Duodenal mucosa (tissue), 2 donors: ENCODE measurements around the gene LCP1.

Source experiments
- H3K27ac ChIP-seq: one replicate; pipeline ENCODE4 v1.7.0; 2013; ENCODE audit warnings: low read depth, low read length
- H3K27me3 ChIP-seq, 2 donors: one replicate each; pipeline ENCODE4 v1.7.0; 2013; ENCODE audit warnings: low read length in 2 of 2, control low read depth in 1 of 2; ENCODE audit not compliant: insufficient read depth in 2 of 2, control insufficient read depth in 1 of 2
- H3K36me3 ChIP-seq, 2 donors: one replicate each; pipeline ENCODE4 v1.7.0; 2013; ENCODE audit warnings: low read length in 2 of 2, control low read depth in 1 of 2; ENCODE audit not compliant: insufficient read depth in 2 of 2, control insufficient read depth in 1 of 2
- H3K4me1 ChIP-seq, 2 donors: one replicate each; pipeline ENCODE4 v1.7.0; 2013; ENCODE audit warnings: low read length in 2 of 2, control low read depth in 1 of 2; ENCODE audit not compliant: insufficient read depth in 2 of 2, control insufficient read depth in 1 of 2
- H3K4me3 ChIP-seq, 2 donors: one replicate each; pipeline ENCODE4 v1.7.0; 2013; ENCODE audit warnings: low read length in 2 of 2, low read depth in 1 of 2
- H3K9ac ChIP-seq, 2 donors: one replicate each; pipeline ENCODE4 v1.7.0; 2013; ENCODE audit warnings: low read length in 2 of 2, low read depth in 1 of 2
- H3K9me3 ChIP-seq, 2 donors: one replicate each; pipeline ENCODE4 v1.7.0; 2013; ENCODE audit warnings: low read length in 2 of 2, control low read depth in 1 of 2; ENCODE audit not compliant: control insufficient read depth in 1 of 2

The LCP1 gene

DNA sequence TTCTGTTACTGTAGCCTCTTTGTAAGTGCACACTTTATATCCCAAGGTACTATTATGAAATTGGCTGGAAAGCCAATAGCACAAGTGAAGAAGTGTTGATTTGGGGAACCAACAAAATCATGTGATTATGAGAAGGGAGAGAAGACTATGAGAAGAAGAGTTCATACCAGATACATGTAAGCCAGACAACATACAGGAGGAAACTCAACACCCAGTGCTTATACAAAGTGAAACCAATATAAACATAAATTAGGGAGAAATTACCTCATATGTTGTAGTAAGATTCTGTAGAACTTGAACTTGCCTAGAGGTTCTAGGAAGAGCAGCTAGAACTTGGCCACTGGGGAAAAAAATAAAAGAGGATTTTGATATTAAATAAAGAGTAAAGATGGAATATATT is 94.5 kb downstream of the LCP1 start:
- Histone ChIP-seq H3K9ac (no peak overlapping the region), H3K4me1 (no peaks in the 10 kb centered on the region), H3K9me3 (no peaks in the 10 kb centered on the region), H3K4me3 (no peak overlapping the region), H3K27me3 (no peaks in the 10 kb centered on the region), H3K36me3 (no peaks in the 10 kb centered on the region), H3K27ac (no peak overlapping the region)

DNA sequence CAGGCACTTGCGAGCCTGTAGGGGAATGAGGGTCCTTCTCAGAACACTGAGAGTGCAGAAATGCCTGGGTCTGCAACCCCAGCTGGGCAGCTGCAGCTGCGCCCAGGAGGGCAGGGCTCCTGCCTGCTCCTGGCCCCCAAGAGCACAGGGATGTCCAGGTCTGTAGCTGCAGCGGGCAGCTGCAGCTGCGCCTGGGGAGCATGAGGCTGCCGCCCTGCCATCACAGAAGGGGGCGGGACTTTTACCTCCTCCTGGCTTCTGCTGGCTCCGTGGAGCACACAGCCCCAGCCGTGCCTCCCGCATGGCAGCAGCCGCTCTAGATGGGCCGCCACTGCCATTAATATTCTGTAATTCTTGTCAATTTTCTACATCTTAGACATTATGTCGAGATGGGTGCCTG is 95.0 kb downstream of the LCP1 start:
- Histone ChIP-seq H3K27me3 (no peaks in the 10 kb centered on the region), H3K9me3 (no peaks in the 10 kb centered on the region), H3K36me3 (no peaks in the 10 kb centered on the region), H3K4me1 (no peaks in the 10 kb centered on the region), H3K27ac (no peak overlapping the region), H3K9ac (no peak overlapping the region), H3K4me3 (no peak overlapping the region)

DNA sequence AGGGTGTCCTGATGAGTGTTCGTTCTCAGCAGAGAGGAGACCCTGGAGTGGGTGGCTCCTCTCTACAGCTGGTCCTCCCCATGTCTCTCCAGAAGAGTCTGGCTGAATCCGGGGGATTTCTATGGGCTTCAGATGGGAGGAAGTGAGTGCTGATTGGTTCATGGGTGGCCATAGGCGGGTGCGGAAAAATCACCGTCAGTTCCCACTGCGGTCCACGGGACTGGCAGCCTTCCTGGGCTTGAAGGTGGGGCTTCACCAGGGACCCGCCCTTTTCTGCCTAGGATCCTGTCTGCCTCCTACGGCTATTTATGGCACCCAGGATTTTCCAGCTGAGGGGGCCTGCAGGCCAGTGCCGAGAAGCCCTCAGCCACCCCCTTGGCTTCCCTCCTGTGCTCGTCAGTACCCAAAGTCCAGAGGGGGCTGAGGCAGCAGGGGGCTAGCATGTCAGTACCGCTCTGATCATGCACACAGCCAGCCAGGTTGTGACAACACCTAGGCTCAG is 95.5 kb downstream of the LCP1 start:
- no peaks in the 10 kb centered on the region for H3K9me3 ChIP-seq
- no peak overlapping the region for H3K4me3 ChIP-seq
- no peaks in the 10 kb centered on the region for H3K36me3 ChIP-seq
- no peaks in the 10 kb centered on the region for H3K27me3 ChIP-seq
- H3K4me1 ChIP-seq: no peaks in the 10 kb centered on the region
- no peak overlapping the region for H3K27ac ChIP-seq
- H3K9ac ChIP-seq: no peak overlapping the region

DNA sequence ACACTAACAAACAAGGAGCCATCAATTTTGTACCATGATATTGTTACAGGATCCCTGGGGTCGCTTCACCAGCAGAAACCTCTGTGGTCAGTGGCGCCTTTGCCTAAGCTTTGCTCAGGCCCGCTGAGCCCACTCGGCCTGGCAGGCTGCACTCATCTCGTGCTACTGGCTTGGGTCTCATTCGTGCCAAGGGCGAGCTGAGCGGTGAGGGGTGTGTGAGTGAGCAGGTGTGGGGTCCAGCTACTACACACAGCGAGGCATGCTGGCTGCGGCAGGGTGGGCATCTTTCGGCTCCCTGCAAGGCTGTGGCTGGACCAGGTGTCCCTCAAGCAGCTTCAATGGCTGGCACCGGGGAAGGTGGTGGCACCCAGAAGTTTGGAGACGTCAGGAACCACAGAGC is 96.2 kb downstream of the LCP1 start:
- H3K4me1 ChIP-seq: no peaks in the 10 kb centered on the region
- no peaks in the 10 kb centered on the region for H3K36me3 ChIP-seq
- H3K4me3 ChIP-seq: no peak overlapping the region
- no peaks in the 10 kb centered on the region for H3K27me3 ChIP-seq
- H3K9me3 ChIP-seq: no peaks in the 10 kb centered on the region
- no peak overlapping the region for H3K9ac ChIP-seq
- H3K27ac ChIP-seq: no peak overlapping the region

DNA sequence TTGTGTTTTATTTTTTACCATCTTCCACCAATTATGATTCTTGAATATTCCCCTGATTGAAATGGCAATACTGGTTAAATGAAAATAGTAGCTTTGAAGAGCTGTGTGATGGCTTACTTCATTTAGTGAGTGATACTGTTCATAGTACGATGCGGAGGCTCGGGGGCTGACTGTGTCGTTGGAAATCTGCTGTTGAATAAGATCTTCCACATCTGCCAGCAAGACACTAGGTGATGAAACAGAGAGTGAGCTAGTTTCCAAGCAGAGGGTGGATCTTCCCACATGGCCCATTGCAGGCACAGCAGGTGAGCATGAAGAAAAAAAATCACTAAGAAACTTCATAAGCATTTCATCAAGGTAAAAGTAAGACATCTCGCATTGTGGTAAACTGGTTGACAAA is 99.7 kb downstream of the LCP1 start:
- H3K36me3 ChIP-seq: no peaks in the 10 kb centered on the region
- no peak overlapping the region for H3K4me3 ChIP-seq
- no peak overlapping the region for H3K27ac ChIP-seq
- H3K4me1 ChIP-seq: no peaks in the 10 kb centered on the region
- H3K9ac ChIP-seq: no peak overlapping the region
- no peaks in the 10 kb centered on the region for H3K27me3 ChIP-seq
- H3K9me3 ChIP-seq: no peaks in the 10 kb centered on the region

DNA sequence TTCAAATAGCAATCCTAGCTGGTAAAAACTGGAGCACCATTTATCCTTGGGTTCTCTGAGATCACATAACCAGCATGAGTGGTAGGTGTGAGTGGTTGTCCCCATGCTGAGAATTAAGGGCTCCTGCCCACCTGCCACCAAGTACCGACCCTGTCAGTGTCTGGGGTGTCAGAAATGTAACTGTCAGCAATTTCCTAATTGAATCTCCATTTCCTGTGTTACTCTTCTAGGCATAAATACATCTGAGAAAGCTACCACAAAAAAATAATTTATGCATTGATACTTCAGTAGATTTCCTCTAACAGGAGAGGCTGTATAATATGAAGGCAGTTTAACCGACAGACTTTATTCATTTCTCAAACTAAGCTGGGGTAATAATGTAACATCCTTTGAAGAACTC is 102.2 kb downstream of the LCP1 start:
- no peak overlapping the region for H3K9ac ChIP-seq
- H3K27me3 ChIP-seq: no peaks in the 10 kb centered on the region
- no peak overlapping the region for H3K4me3 ChIP-seq
- no peaks in the 10 kb centered on the region for H3K36me3 ChIP-seq
- H3K4me1 ChIP-seq: no peaks in the 10 kb centered on the region
- H3K27ac ChIP-seq: no peak overlapping the region
- no peaks in the 10 kb centered on the region for H3K9me3 ChIP-seq

- Histone ChIP-seq H3K27me3 (no peaks in the 10 kb centered on the region), H3K36me3 (no peaks in the 10 kb centered on the region), H3K4me3 (no peak overlapping the region), H3K9me3 (no peaks in the 10 kb centered on the region), H3K4me1 (no peaks in the 10 kb centered on the region), H3K9ac (no peak overlapping the region), H3K27ac (no peak overlapping the region)
These were observed 104.7 kb downstream of the LCP1 start for GRCh38 chr13:46077265-46077664.

DNA sequence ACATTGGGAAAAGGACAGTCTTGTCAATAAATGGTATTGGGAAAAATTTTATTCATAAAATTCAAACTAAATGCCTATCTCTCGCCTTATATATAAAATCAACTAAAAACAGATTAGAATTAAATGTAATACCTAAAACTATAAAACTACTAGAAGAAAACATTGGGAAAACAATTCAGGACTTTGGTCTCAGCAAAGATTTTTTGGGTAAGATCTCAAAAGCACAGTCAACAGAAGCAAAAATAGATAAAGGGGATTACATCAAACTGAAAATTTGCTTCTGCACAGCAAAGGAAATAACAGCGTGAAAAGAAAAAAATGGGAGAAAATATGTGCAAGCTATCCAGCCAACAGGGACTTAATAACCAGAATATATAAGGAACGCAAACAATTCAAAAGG is 105.2 kb downstream of the LCP1 start:
- Histone ChIP-seq H3K36me3 (no peaks in the 10 kb centered on the region), H3K4me3 (no peak overlapping the region), H3K9ac (no peak overlapping the region), H3K27ac (no peak overlapping the region), H3K9me3 (no peaks in the 10 kb centered on the region), H3K4me1 (no peaks in the 10 kb centered on the region), H3K27me3 (no peaks in the 10 kb centered on the region)
